Stimulated activated CD4-positive, alpha-beta T cell treated with anti-CD3 and anti-CD28 coated beads, TNF-alpha, amount 100 ng/mL, for 48 hours (primary cell): Measurements from ENCODE around the gene MYOZ1.
"Not testable (repeated sequence)": the region's sequence is repeated elsewhere in the genome, so short reads cannot be mapped to it uniquely, and the experiment has no call there.

Experiments used
- DNase-seq, 3 donors: peaks; one replicate each; pipeline ENCODE4 v3.0.0-alpha.2; 2020; ENCODE audit warnings: low read depth in 3 of 3

MYOZ1 gene

GRCh38 chr10:73641328-73642060, at the start of gene MYOZ1:
Gene MYOZ1 (minus strand): TSS chr10:73641474. CDS start chr10:73640017, 1,457 bp downstream.
- DNase-seq, result no peak

GRCh38 chr10:73690755-73691154, 49.5 kb upstream of the MYOZ1 start:
- DNase-seq, result not testable (repeated sequence)

- not testable (repeated sequence) for DNase-seq
Measured at GRCh38 chr10:73689596-73689995, 48.3 kb upstream of the MYOZ1 start.

- DNase-seq, result not testable (repeated sequence)
Measured at GRCh38 chr10:73687641-73688040, 46.4 kb upstream of the MYOZ1 start.

- DNase-seq, result not testable (repeated sequence)
Measured at GRCh38 chr10:73674546-73674945, 33.3 kb upstream of the MYOZ1 start.

- DNase-seq, result not testable (repeated sequence)
Measured at GRCh38 chr10:73668378-73668777, 27.1 kb upstream of the MYOZ1 start.

GRCh38 chr10:73666153-73666809, 25.0 kb upstream of the MYOZ1 start:
- not testable (repeated sequence) for DNase-seq

- DNase-seq, result not testable (repeated sequence)
Measured at GRCh38 chr10:73665581-73665980, 24.3 kb upstream of the MYOZ1 start.

GRCh38 chr10:73664156-73665040, 23.1 kb upstream of the MYOZ1 start:
- DNase-seq, result not testable (repeated sequence)

GRCh38 chr10:73663621-73664020, 22.3 kb upstream of the MYOZ1 start:
- DNase-seq, result not testable (repeated sequence)

GRCh38 chr10:73662705-73663104, 21.4 kb upstream of the MYOZ1 start:
- DNase-seq, result not testable (repeated sequence)

- DNase-seq, result no peak
Measured at GRCh38 chr10:73655990-73656298, 14.7 kb upstream of the MYOZ1 start, which contains the start of gene SYNPO2L. Gene SYNPO2L (minus strand): TSS chr10:73656029. CDS start chr10:73655922, 107 bp downstream.

GRCh38 chr10:73655257-73655989, 14.1 kb upstream of the MYOZ1 start:
- DNase-seq, result no peak

GRCh38 chr10:73653701-73654100, 12.4 kb upstream of the MYOZ1 start:
- no peak for DNase-seq

- no peak for DNase-seq
Measured at GRCh38 chr10:73653195-73653594, 11.9 kb upstream of the MYOZ1 start.

- no peak for DNase-seq
Measured at GRCh38 chr10:73650537-73651331, 9.5 kb upstream of the MYOZ1 start.

GRCh38 chr10:73649876-73650536, 8.7 kb upstream of the MYOZ1 start:
- DNase-seq, result no peak

- no peak for DNase-seq
Measured at GRCh38 chr10:73648975-73649829, 7.9 kb upstream of the MYOZ1 start.
